NCI-H1930 (cell line): ENCODE measurements around the gene CDC42SE1.
A peak's percentile ranks its signal among the peaks of the same experiment; 100 is the strongest.

Experiments
- DNase-seq, 2 experiments: peaks; one replicate each; lab custom pipeline; 2025; lab: John Stamatoyannopoulos, UW

CDC42SE1 gene

GRCh38 chr1:151051356-151052009 lies 7.9 kb downstream of the CDC42SE1 start:
- no peak for DNase-seq

DNA sequence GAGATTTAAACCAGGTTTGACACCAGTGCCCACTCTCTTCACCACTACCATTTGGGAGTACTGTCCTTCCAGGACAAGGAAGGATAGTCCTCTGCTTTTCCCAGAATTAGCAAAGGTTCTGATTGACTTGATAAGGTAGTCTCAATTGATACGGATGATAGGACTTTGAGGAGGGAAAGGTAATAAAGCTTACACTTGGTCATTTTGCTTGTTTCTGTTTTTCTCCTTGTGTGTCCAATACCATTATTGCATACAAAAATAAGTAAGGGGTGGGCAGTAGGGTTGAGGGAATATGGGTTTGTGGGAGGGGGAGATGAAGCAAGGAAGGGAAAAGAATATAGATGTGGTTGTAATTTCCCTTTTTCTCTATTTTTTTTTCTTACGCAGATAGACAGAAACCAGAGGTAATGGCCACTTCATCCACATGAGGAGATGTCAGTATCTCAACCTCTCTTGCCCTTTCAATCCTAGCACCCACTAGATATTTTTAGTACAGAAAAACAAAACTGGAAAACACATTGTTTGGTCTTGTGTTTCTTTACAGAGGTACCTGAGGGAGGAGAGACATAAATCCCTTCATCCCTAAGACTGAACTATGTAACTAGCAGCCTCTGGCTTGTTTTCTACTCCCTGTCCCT lies 9.3 kb downstream of the CDC42SE1 start:
- no peak for DNase-seq

DNA sequence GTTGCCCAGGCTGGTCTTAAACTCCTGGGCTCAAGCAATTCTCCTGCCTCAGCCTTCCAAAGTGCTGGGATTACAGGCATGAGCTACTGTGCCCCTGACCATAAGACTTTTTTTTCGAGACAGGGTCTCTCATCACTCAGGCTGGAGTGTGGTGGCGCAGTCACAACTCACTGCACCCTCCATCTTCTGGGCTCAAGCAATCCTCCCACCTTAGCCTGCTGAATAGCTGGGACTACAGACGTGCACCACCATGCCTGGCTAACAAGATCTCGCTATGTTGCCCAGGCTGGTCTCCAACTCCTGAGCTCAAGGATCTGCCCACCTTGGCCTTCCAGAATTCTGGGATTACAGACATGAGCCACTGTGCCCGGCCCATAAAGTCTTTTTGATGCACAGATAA lies 10.0 kb downstream of the CDC42SE1 start:
- DNase-seq, result no peak

DNA sequence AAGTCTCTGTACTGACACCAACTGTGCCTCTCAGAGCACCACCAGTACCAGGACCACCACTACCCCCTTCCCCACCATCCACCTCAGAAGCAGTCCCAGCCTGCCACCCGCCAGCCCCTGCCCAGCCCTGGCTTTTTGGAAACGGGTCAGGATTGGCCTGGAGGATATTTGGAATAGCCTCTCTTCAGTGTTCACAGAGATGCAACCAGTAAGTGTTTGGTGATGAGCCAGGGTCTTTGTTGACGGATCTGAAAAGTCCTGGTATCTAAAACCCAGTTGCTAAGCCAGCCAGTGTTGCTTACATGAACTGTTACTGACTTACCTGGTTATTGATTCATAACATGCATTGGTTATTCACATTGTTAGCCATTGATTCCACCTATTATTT lies 10.8 kb downstream of the CDC42SE1 start:
- no peak for DNase-seq

- peak; percentile 40 to 43 for DNase-seq
Observed at GRCh38 chr1:151047925-151048644, 11.3 kb downstream of the CDC42SE1 start.

- DNase-seq, result peak; percentile 37 to 61
Observed at GRCh38 chr1:151047591-151047924, 11.9 kb downstream of the CDC42SE1 start, which contains the start of gene C1orf56. TSS of gene C1orf56 (plus strand) at chr1:151047751. CDS start at chr1:151047848, 97 bp downstream.

DNA sequence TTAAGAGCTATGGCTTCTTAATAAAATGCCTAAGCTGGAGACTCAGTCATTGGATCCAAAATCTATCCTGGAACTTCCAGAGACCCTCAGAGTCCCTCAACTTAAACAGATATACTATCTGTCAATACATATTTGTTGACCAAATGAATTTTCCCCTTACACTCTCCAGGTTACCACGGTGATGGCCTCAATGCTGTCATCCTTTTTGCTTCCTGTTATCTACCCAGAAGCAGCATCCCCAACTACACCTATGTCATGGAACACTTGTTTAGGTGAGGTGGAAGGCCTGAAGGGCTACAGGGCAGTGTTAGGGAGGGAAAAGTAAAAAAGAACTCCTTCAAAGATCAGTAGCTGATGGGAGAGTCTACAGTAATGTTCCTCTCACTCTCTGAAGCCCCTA lies 16.3 kb downstream of the CDC42SE1 start:
- DNase-seq, result no peak

- no peak for DNase-seq
Observed at GRCh38 chr1:151039521-151039920, 19.9 kb downstream of the CDC42SE1 start.

- no peak for DNase-seq
Observed at GRCh38 chr1:151037032-151037431, 22.4 kb downstream of the CDC42SE1 start.

DNA sequence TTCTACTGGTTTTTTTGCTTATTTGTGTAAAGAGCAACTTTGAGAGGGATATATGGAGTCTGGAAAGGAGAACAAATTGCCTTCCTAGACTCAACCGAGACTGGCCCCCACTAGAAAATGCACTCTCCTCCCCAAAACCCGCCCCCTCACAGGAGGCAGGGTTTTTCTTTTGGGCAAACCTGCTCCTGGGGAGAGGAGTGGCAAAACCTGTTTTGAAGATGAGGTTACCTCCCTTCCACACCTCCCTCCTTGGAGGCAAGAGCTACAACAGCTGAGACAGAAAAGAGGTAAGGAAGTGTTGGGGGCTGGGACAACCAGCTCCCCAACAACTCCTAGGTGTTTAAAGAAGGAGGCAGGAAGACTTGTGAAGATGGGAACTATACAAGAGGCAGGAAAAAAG lies 23.1 kb downstream of the CDC42SE1 start, which contains the start of gene BNIPL:
Gene BNIPL (plus strand): TSS at position 231 of the 400 bp plus-strand sequence. CDS start 140 bp downstream, at position 371.
- no peak for DNase-seq

DNA sequence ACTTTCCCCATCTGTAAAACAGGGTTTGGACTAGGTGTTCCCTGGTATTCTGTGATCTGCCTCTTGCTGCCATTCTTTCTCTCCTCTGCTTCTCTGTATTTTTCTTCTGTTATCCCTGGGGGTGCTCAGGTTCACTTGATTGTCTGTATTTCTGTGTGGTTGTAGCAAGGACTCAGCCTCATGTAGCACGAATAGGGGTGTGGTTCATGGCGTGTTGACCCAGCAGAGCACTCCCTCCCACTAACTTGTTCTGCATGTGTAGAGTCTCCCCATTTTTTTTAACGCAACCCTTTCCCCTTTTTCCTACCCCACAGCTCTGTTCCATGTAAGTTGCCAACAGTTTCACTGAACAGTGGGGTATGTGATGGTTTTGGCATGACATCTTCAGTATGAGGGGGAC lies 24.3 kb downstream of the CDC42SE1 start:
- DNase-seq, result no peak

GRCh38 chr1:151032164-151032563 lies 27.3 kb downstream of the CDC42SE1 start:
- no peak for DNase-seq

GRCh38 chr1:151026460-151026859 lies 33.0 kb downstream of the CDC42SE1 start:
- DNase-seq, result no peak

- peak; percentile 49 for DNase-seq
Observed at GRCh38 chr1:151024540-151025146, 34.8 kb downstream of the CDC42SE1 start.

GRCh38 chr1:151013518-151013917 lies 45.9 kb downstream of the CDC42SE1 start:
- DNase-seq, result no peak

DNA sequence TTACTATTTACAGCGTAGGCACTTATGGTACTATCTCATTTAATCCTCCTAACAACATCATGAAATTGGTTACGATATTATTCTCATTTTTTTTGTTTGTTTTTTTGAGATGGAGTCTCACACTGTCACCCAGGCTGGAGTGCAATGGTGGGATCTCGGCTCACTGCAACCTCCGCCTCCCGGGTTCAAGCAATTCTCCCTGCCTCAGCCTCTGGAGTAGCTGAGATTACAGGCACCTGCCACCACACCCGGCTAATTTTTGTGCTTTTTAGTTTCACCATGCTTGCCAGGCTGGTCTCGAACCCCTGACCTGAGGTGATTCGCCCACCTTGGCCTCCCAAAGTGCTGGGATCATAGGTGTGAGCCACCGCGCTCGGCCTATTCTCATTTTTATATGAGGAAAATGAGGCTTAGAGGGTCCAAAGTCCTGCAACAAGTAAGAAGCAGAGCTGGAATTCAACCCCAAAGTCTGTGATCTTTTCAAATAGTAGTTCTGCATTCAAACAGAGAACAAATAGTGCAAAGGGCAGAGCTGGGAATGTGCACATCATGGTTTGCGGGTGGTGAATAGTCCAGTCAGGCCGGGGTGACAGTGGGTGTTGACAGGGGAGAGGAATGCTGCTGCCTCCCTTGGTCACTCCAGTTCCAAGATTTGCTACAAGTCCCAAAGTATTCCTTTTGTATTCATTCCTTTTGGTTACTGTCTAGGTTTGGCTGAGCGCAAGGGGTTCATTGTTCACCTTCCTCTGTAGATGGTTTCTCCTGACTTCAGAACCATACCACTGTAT lies 46.5 kb downstream of the CDC42SE1 start:
- DNase-seq, result no peak

DNA sequence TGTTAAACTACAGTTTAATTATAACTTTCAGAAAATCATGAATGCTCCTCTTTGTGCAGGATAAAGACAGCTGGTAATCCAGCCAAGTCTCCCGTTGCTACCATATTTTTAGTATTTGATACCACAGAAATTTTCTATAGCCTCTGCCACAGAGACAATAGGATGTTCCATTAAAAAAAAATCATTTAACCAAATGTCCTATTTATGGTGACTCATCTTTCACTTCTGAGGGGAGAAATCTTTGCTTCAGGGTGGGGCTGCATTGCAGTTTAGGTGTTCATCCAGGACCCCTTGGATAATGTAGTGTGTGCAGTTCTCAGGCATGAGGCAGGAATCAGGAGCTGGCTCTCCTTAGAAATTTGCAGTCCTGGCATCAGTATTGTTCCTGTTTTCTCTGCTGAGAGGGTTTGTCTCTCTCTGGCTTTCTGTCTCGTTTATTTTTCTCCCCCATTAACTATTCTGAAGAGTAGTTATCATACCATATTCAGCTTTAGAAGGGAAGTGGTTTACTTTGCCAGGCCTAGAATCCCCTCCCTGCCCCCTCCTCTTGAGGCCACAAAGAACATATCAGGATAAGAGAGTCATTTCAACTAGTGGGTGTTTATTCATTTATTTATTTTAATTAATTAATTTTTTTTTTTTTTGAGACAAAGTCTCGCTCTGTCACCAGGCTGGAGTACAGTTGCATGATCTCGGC lies 48.1 kb downstream of the CDC42SE1 start:
- no peak for DNase-seq

DNA sequence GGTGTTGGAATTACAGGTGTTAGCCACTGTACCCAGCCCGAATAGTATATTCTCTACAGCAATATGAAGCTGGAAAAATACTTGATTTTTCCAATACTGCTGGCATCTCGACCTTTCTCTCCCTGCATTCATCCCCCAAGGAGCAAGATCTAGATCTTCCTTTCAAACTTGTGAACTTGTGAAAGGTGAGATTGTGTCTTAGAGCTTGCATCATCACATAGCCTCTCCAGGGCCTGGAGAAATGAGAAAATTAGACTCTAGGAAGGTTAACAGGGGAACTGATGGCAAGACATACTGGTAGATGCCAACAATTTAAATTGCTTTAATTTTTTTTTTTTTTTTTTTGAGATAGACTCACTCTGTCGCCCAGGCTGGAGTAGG lies 49.1 kb downstream of the CDC42SE1 start:
- DNase-seq, result no peak

- no peak for DNase-seq
Observed at GRCh38 chr1:151009674-151010345, 49.6 kb downstream of the CDC42SE1 start.

DNA sequence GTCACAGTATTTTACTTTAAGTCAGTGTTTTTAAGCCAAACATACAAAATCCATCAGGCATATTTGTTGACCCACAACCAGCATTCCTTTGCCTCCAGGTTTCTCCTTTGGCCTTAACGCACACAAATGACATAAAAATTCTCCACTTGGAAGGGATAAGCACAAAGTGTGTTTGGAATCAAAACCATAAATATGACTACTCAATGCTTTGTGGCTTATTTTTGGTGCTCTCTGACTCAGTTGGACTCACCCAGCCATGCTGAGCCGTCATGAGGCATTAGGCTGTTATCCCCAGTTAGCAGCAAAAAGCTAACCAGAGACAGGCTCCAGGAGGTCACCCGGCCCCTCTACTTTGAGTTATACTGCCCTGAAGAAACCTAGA lies 50.2 kb downstream of the CDC42SE1 start:
- DNase-seq, result no peak
